OCI-LY1 (cell line): Measurements from ENCODE around the gene MAP3K3.

Experiments
- EZH2 ChIP-seq: fragments of 200-600 bp; sonication (generic), shearing (Covaris generic); IDR thresholded peaks from 2 replicates; pipeline ENCODE4 v1.8.0; 2017; ENCODE audit warnings: borderline replicate concordance, mixed run types, mild to moderate bottlenecking, antibody characterized with exemption, low read length, moderate library complexity, mixed read lengths
- TF ChIP-seq, protein P1 (sequence below): fragments of 200-600 bp; sonication (generic), shearing (Covaris generic); IDR thresholded peaks from 2 replicates; pipeline ENCODE4 v1.5.1; 2017; ENCODE audit warnings: mild to moderate bottlenecking, antibody characterized with exemption, low read length, moderate library complexity, mixed read lengths

DNA sequence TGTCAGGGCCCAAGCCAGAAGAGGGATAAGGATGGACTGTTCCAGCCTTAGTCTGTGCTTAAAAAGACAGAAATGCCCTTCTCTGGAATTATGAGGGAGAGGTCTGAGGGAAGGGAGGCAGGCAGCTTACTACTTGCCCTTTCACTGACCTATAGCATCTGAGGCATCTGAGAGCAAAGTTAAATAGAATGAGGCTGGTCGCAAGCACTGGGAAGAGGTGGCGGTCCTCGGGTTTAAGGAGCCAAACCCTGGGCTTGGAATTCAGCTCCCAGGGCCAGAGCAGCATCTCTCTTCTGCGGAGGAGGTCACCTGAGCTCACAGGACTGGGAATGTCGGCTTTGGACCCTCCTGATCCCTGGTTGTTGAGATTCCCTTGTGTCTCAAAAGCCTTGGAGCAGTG lies 80.8 kb downstream of the MAP3K3 start:
- no peak for TF ChIP-seq EZH2
- TF ChIP-seq, protein P1, sequence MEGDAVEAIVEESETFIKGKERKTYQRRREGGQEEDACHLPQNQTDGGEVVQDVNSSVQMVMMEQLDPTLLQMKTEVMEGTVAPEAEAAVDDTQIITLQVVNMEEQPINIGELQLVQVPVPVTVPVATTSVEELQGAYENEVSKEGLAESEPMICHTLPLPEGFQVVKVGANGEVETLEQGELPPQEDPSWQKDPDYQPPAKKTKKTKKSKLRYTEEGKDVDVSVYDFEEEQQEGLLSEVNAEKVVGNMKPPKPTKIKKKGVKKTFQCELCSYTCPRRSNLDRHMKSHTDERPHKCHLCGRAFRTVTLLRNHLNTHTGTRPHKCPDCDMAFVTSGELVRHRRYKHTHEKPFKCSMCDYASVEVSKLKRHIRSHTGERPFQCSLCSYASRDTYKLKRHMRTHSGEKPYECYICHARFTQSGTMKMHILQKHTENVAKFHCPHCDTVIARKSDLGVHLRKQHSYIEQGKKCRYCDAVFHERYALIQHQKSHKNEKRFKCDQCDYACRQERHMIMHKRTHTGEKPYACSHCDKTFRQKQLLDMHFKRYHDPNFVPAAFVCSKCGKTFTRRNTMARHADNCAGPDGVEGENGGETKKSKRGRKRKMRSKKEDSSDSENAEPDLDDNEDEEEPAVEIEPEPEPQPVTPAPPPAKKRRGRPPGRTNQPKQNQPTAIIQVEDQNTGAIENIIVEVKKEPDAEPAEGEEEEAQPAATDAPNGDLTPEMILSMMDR: no peak
